KMS-11 (cell line): ENCODE measurements around the gene SH3BP1.

Experiments used
- H2AFZ ChIP-seq: fragments of 200-600 bp; sonication (generic); 2 replicates; pipeline ENCODE4 v1.6.1; 2016; ENCODE audit warnings: antibody characterized with exemption, mixed run types, low read depth
- H3K27ac ChIP-seq: fragments of 200-600 bp; sonication (generic); 2 replicates; pipeline ENCODE4 v1.6.1; 2016; ENCODE audit warnings: mild to moderate bottlenecking, mixed run types
- H3K27me3 ChIP-seq: fragments of 200-600 bp; sonication (generic); 2 replicates; pipeline ENCODE4 v1.6.1; 2017; ENCODE audit warnings: mild to moderate bottlenecking, low read depth, mixed run types, moderate library complexity; ENCODE audit not compliant: insufficient read depth
- H3K36me3 ChIP-seq: fragments of 200-600 bp; sonication (generic); 2 replicates; pipeline ENCODE4 v1.6.1; 2017; ENCODE audit warnings: mild to moderate bottlenecking, mixed run types; ENCODE audit not compliant: insufficient read depth
- H3K4me1 ChIP-seq: fragments of 200-600 bp; sonication (generic); 2 replicates; pipeline ENCODE4 v1.6.1; 2016; ENCODE audit warnings: mild to moderate bottlenecking, low read depth, mixed run types; ENCODE audit not compliant: poor library complexity, severe bottlenecking
- H3K4me2 ChIP-seq: fragments of 200-600 bp; sonication (generic); 2 replicates; pipeline ENCODE4 v1.7.0; 2016; ENCODE audit warnings: mild to moderate bottlenecking, mixed run types
- H3K4me3 ChIP-seq: fragments of 200-600 bp; sonication (generic); IDR thresholded peaks from 2 replicates; pipeline ENCODE4 v1.6.1; 2017; ENCODE audit warnings: low read depth, low read length, mixed read lengths; ENCODE audit not compliant: insufficient read depth
- H3K79me2 ChIP-seq: fragments of 200-600 bp; sonication (generic); 2 replicates; pipeline ENCODE4 v1.6.1; 2016; ENCODE audit warnings: low read depth, mixed run types; ENCODE audit not compliant: insufficient read depth
- H3K9ac ChIP-seq: fragments of 200-600 bp; sonication (generic); 2 replicates; pipeline ENCODE4 v1.6.1; 2016; ENCODE audit warnings: mild to moderate bottlenecking, mixed run types
- H4K20me1 ChIP-seq: fragments of 200-600 bp; sonication (generic); 2 replicates; pipeline ENCODE4 v1.6.1; 2016; ENCODE audit warnings: mild to moderate bottlenecking, mixed run types; ENCODE audit not compliant: insufficient read depth
- TF ChIP-seq, protein P1 (sequence below): fragments of 200-600 bp; sonication (generic); conservative IDR thresholded peaks from 2 replicates; pipeline ENCODE4 v1.6.1; 2017; ENCODE audit warnings: low read depth, mild to moderate bottlenecking, antibody characterized with exemption, low read length, moderate library complexity, mixed read lengths

SH3BP1 gene

DNA sequence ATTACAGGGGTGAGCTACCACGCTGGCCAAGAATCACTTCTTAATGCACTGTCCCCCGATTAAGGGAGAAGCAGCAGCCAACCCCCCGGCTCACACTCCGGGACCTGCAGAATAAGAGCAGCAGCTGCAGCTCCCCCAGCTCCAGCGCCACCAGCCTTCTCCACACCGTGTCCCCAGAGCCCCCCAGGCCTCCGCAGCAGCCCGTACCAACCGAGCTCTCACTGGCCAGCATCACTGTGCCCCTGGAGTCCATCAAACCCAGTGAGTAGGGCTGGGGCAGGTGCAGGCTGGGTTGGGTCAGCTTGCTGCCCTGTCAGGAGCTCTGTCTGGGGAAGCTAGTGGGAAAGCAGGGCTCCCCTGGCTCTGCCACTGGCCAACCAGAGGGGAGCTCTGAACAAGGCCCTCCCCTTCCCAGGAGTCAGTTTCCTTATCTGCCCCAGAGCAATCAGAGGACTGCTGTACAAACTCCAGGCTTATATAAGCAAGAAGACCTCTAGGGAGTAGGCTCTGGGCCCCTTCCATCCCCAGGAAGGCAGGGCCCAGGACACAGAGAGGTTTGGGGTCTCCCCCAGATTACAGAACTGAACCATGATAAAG, 8.5 kb upstream of the SH3BP1 start:
- Histone ChIP-seq H3K4me2 (no peak overlapping the region), H3K36me3 (no peaks in the 10 kb centered on the region), H3K27ac (no peak overlapping the region; the same call in 1 of the 2 replicates), H3K79me2 (no peaks in the 10 kb centered on the region), H3K27me3 (no peaks in the 10 kb centered on the region), H3K4me1 (peaks cover 65% of the 10 kb centered on the region), H4K20me1 (no peaks in the 10 kb centered on the region), H2AFZ (no peak overlapping the region), H3K9ac (no peak overlapping the region), H3K4me3 (no peak overlapping the region)
- TF ChIP-seq, protein P1, sequence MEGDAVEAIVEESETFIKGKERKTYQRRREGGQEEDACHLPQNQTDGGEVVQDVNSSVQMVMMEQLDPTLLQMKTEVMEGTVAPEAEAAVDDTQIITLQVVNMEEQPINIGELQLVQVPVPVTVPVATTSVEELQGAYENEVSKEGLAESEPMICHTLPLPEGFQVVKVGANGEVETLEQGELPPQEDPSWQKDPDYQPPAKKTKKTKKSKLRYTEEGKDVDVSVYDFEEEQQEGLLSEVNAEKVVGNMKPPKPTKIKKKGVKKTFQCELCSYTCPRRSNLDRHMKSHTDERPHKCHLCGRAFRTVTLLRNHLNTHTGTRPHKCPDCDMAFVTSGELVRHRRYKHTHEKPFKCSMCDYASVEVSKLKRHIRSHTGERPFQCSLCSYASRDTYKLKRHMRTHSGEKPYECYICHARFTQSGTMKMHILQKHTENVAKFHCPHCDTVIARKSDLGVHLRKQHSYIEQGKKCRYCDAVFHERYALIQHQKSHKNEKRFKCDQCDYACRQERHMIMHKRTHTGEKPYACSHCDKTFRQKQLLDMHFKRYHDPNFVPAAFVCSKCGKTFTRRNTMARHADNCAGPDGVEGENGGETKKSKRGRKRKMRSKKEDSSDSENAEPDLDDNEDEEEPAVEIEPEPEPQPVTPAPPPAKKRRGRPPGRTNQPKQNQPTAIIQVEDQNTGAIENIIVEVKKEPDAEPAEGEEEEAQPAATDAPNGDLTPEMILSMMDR, result no peak

DNA sequence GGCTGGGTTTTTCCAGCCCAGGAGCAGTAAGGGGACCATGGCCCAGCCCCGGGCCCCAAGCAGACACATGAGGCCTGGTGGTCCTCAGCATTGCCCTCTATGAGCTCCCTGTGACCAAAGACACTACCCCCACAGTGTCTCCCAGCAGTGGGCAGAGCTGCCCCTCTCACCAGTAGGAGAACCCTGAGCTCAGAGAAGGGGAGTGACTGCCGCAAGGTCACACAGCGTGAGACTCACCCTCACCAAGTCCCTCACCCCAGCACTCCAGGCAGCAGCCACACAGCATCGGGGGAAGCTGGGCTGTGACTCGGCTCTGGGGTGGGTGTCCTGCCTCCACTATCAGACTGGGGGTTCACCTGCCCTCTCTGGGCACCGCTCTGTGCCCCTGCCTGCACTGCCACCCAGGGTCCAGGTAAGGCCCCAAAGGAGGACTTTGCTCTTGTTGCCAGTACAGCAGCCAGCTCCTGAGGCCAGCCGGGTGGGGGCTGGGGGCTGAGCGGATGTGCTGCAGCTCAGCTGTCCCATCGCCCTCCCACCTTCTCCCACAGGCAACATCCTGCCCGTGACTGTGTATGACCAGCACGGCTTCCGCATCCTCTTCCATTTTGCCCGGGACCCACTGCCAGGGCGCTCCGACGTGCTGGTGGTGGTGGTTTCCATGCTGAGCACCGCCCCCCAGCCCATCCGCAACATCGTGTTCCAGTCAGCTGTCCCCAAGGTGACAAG, 7.9 kb upstream of the SH3BP1 start:
- no peak overlapping the region for H3K9ac ChIP-seq
- no peak overlapping the region; the same call in 1 of the 2 replicates for H3K27ac ChIP-seq

DNA sequence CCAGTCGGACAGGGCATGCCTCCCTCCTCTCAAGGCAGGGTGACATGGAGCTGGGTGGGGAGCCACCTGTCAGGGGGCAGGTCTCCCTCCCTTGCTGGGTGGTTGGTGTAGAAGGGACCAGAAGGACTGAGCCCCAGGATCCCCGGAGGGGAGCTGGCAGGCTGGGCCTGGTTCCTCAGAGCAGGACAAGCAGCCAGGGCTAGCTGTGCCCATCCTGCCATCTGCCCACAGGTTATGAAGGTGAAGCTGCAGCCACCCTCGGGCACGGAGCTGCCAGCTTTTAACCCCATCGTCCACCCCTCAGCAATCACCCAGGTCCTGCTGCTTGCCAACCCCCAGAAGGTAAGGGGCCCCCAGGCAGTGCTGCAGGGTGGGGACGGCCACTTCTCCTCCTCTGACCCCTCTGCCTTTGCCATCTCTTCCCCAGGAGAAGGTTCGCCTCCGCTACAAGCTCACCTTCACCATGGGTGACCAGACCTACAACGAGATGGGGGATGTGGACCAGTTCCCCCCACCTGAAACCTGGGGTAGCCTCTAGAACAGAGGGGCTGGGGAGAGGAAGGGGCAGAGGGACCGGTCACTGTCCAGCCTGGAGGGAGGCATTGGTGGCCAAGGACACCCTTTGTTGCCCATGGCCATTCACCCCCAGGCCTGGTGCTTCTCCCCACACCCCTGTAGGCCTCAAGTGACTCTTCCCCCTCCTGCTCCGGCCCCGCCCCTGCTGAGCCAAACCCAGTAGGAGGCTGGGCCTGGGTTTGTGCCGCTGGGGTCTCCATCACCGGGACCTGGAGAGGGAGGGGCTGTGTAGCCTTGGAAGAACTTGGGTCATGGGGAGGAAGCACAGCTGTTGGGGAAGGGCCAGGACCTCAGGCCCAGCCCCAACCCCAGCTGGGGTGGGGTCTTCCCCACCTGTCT, 7.0 kb upstream of the SH3BP1 start:
- TF ChIP-seq, protein P1, result no peak
- no peaks in the 10 kb centered on the region for H4K20me1 ChIP-seq
- H3K79me2 ChIP-seq, result no peaks in the 10 kb centered on the region
- no peaks in the 10 kb centered on the region for H3K36me3 ChIP-seq
- no peak overlapping the region for H2AFZ ChIP-seq
- peak overlapping the region; percentile 83 for H3K27ac ChIP-seq
- no peak overlapping the region for H3K9ac ChIP-seq
- H3K4me2 ChIP-seq, result peak overlapping the region; percentile 79
- no peaks in the 10 kb centered on the region for H3K27me3 ChIP-seq
- no peak overlapping the region for H3K4me3 ChIP-seq
- H3K4me1 ChIP-seq, result peaks cover 65% of the 10 kb centered on the region

More for the DNA sequence above, 7.9 kb upstream of the SH3BP1 start:
- H4K20me1 ChIP-seq, result no peaks in the 10 kb centered on the region
- peaks cover 65% of the 10 kb centered on the region for H3K4me1 ChIP-seq
- TF ChIP-seq, protein P1, result no peak
- H3K79me2 ChIP-seq, result no peaks in the 10 kb centered on the region
- no peak overlapping the region for H2AFZ ChIP-seq
- H3K27me3 ChIP-seq, result no peaks in the 10 kb centered on the region
- H3K36me3 ChIP-seq, result no peaks in the 10 kb centered on the region
- no peak overlapping the region for H3K4me2 ChIP-seq
- H3K4me3 ChIP-seq, result no peak overlapping the region

DNA sequence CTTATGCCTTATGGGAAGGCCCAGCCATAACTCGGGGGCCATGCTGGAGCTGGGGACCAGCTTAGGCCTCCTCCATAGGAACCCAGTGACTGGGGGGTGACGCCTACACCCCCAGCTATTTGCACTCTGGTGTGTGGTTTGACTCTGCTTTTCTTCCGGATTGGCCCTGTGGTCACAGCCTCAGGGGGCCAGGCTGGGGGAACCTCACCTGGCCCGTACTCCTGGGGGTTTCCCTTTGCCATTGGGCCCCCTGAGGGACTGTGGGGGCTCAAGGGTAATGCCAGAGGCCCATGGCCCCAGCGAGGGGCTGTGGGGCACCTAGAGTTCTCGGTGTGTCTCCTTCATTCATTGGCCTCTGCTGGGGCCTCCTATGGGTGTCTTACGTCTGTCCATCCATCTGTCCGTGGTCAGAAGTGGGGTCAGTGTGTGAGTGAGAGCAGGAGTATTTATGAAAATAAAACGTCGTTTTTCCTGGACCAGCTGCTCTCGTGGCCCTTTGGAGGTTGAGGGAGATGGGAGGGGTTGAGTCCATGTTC, 6.3 kb upstream of the SH3BP1 start:
- H3K36me3 ChIP-seq, result no peaks in the 10 kb centered on the region
- H4K20me1 ChIP-seq, result no peaks in the 10 kb centered on the region
- no peak overlapping the region for H3K4me3 ChIP-seq
- no peaks in the 10 kb centered on the region for H3K27me3 ChIP-seq
- H3K27ac ChIP-seq, result peak overlapping the region; percentile 83
- H3K4me1 ChIP-seq, result peaks cover 65% of the 10 kb centered on the region
- peak overlapping the region; percentile 79 for H3K4me2 ChIP-seq
- H3K9ac ChIP-seq, result peak overlapping the region; percentile 41; the same call in 1 of the 2 replicates
- TF ChIP-seq, protein P1, result no peak
- H2AFZ ChIP-seq, result no peak overlapping the region
- no peaks in the 10 kb centered on the region for H3K79me2 ChIP-seq
